Measurements from ENCODE around the gene NTM.

- TF ChIP-seq, protein P1, sequence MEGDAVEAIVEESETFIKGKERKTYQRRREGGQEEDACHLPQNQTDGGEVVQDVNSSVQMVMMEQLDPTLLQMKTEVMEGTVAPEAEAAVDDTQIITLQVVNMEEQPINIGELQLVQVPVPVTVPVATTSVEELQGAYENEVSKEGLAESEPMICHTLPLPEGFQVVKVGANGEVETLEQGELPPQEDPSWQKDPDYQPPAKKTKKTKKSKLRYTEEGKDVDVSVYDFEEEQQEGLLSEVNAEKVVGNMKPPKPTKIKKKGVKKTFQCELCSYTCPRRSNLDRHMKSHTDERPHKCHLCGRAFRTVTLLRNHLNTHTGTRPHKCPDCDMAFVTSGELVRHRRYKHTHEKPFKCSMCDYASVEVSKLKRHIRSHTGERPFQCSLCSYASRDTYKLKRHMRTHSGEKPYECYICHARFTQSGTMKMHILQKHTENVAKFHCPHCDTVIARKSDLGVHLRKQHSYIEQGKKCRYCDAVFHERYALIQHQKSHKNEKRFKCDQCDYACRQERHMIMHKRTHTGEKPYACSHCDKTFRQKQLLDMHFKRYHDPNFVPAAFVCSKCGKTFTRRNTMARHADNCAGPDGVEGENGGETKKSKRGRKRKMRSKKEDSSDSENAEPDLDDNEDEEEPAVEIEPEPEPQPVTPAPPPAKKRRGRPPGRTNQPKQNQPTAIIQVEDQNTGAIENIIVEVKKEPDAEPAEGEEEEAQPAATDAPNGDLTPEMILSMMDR (IDR thresholded peaks at IDR 0.05), result no peak
- no peak for TF ChIP-seq POLR2A (IDR thresholded peaks at IDR 0.05)
These were observed 482.3 kb downstream of the NTM start for GRCh38 chr11:131852757-131853156.
